Astrocyte (in vitro differentiated cells and primary cell): ENCODE results near the gene FADS6.

Experiments used
- EZH2 ChIP-seq: IDR thresholded peaks from 2 replicates; pipeline ENCODE4 v1.6.1; 2012; ENCODE audit warnings: mild to moderate bottlenecking, low read length, inconsistent platforms; ENCODE audit not compliant: insufficient read depth
- TF ChIP-seq, protein P1 (sequence below): IDR thresholded peaks from 2 replicates; pipeline ENCODE4 v1.5.1; 2011; ENCODE audit warnings: low read depth, mild to moderate bottlenecking, inconsistent platforms, low read length, moderate library complexity; ENCODE audit not compliant: insufficient read depth

DNA sequence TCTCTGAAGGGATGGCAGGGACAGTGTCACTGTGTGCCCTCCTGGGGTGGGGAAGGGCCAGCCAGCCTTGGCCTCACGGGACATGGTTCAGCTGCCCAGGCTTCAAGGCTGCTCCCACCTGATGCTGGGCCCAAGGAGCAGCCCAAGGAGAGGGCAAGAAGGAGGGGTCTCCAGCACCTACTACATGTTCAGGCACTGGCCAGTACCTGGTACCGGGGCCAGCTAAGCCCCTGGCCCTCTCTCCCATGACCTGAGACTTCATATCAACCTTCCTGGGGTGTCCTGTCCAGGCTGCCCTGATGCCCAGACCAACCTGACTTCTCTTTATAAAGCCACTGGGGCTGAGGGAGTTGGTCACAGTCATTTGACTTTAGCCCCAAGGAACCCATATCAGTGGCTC, 28.3 kb upstream of the FADS6 start:
- TF ChIP-seq, protein P1, sequence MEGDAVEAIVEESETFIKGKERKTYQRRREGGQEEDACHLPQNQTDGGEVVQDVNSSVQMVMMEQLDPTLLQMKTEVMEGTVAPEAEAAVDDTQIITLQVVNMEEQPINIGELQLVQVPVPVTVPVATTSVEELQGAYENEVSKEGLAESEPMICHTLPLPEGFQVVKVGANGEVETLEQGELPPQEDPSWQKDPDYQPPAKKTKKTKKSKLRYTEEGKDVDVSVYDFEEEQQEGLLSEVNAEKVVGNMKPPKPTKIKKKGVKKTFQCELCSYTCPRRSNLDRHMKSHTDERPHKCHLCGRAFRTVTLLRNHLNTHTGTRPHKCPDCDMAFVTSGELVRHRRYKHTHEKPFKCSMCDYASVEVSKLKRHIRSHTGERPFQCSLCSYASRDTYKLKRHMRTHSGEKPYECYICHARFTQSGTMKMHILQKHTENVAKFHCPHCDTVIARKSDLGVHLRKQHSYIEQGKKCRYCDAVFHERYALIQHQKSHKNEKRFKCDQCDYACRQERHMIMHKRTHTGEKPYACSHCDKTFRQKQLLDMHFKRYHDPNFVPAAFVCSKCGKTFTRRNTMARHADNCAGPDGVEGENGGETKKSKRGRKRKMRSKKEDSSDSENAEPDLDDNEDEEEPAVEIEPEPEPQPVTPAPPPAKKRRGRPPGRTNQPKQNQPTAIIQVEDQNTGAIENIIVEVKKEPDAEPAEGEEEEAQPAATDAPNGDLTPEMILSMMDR = no peak
- TF ChIP-seq EZH2 = no peak
